Measurements from ENCODE around the gene FRMD4A. TPM values are rescaled to one million over a fixed set of nuclear protein-coding genes. Genes with fewer than 3 reads are reported as not detected.

FRMD4A gene
- total RNA-seq, 3 donors from 2014 or later: 0.46 to 1.4 (median 0.76) TPM

DNA sequence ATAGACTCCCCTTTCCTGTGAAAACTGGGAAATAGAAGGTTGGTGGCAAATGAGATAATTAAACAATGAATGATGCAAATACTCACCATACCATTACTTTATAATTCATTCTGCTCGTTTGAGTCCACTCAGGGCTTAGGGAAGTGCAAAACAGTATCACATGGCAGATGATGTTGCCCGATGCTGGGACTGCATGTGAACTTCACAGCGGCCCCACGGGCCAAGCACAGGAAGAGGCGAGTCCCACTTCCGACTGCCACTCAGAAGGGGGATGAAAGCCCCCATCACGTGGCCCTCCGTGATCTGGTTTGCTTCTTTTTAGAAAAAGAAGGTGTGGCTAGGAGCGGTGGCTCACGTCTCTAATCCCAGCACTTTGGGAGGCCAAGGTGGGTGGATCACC, 672.5 kb downstream of the FRMD4A start:
- no peaks in the 10 kb centered on the region for H3K9me3 Mint-ChIP-seq
- H3K4me1 Mint-ChIP-seq (ENCODE audit: low read depth): peaks cover 5% of the 10 kb centered on the region
- no peak for DNase-seq
- no peak overlapping the region for H3K4me3 Mint-ChIP-seq
- ATAC-seq: no peak
- no peaks in the 10 kb centered on the region for H3K27me3 Mint-ChIP-seq (ENCODE audit: low read depth)
- no peaks in the 10 kb centered on the region for H3K36me3 Mint-ChIP-seq (ENCODE audit: insufficient read depth)

DNA sequence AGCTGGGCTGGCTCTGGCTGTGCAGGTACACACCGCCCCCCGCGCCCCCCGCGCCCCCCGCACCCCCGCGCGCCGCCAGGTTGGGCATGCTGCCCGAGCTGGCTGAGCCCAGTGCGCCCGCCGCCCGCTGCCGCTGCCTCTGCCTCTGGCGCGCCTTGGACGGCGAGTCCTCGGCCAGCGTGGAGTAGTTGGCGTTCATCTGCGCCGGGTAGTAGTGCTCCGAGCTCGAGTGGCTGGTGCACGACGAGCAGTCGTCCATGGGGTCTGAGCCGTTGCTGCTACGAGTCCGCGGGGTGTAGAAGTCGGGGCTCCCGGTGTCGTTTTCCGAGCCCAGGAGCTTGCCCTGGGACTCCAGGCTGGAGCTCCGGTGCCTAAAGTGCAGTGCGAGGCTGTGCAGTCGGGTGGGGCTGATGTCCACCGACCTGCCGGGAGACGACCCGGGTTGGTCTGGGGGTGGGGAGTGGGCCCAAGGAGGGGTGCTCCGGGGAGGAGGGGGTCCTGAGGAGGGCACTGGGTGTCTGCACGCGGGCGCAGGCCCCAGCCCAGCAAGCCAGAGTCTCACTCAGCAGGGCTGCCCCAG, 673.5 kb downstream of the FRMD4A start:
- Mint-ChIP-seq H3K9me3 (no peaks in the 10 kb centered on the region), H3K27me3 (ENCODE audit: low read depth) (no peaks in the 10 kb centered on the region), H3K4me1 (ENCODE audit: low read depth) (peaks cover 5% of the 10 kb centered on the region), H3K4me3 (no peak overlapping the region), H3K36me3 (ENCODE audit: insufficient read depth) (no peaks in the 10 kb centered on the region)
- DNase-seq (no peak), ATAC-seq (no peak)

DNA sequence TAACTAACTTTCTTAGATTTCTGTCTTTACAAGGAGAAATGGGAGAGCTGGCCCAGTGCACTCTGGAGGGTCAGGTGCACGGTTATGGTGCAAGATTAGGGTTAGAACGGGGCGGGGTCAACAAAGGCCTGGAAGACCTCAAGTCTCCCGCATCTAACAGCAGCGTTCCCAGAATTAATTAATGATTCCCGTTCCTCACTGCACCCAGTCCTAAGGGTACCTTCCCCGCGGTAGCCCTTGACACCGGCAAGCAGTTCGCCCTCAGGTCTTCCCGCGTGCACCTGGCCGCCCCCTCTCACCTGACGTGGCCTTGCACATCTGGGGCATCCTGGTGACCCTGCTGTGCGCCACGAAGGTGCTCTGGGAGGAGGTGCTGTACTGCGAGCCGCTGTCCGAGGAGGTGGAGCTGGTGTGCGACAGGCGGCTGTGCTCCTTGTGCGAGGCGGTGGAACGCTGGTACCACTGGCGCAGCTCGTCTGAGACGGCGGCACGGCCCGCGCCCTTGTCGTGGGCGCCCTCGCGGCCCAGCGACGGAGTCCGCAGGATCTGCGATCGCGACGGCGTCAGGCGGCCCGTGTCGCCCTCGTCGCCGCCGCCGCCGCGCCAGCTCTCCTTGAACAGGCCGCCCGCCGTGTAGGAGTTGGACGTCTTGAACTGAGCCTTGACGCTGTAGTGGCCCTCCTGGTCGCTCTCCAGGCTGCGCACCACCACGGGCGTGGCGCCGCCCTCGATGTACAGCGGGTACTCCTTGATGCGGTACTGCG, 674.2 kb downstream of the FRMD4A start:
- H3K27me3 Mint-ChIP-seq (ENCODE audit: low read depth): no peaks in the 10 kb centered on the region
- ATAC-seq: no peak
- no peaks in the 10 kb centered on the region for H3K9me3 Mint-ChIP-seq
- DNase-seq: no peak
- no peak overlapping the region for H3K4me3 Mint-ChIP-seq
- H3K36me3 Mint-ChIP-seq (ENCODE audit: insufficient read depth): peaks cover 3% of the 10 kb centered on the region
- peaks cover 5% of the 10 kb centered on the region for H3K4me1 Mint-ChIP-seq (ENCODE audit: low read depth)

DNA sequence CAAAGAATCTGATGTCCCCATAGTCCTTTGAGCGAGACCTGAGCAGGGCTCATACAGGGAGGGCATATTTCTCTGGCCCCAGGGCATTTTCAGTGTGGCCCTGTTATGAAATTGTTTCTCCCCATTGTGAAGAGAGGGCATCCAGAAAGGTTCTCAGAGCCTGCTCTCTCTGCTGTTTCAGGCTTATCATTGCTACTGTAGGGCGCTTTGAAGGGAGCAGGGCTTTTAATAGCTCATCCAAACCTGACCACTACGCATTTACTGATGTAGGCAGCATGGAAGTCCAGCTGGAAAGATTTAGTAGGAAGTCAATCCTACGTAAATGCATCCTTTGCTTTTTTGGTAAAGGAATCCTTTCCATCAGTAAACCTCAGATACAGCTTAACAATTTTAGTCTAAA, 675.9 kb downstream of the FRMD4A start:
- H3K4me3 Mint-ChIP-seq: no peak overlapping the region
- no peaks in the 10 kb centered on the region for H3K9me3 Mint-ChIP-seq
- DNase-seq (no peak), ATAC-seq (no peak)
- no peaks in the 10 kb centered on the region for H3K27me3 Mint-ChIP-seq (ENCODE audit: low read depth)
- H3K36me3 Mint-ChIP-seq (ENCODE audit: insufficient read depth): peaks cover 7% of the 10 kb centered on the region
- peaks cover under 1% of the 10 kb centered on the region for H3K4me1 Mint-ChIP-seq (ENCODE audit: low read depth)

- DNase-seq (no peak), ATAC-seq (peak in 1 of 2 donors; percentile 9)
- Mint-ChIP-seq H3K9me3 (no peaks in the 10 kb centered on the region), H3K27me3 (ENCODE audit: low read depth) (no peaks in the 10 kb centered on the region), H3K4me3 (no peak overlapping the region), H3K36me3 (ENCODE audit: insufficient read depth) (peaks cover 7% of the 10 kb centered on the region), H3K4me1 (ENCODE audit: low read depth) (no peaks in the 10 kb centered on the region)
Observed at GRCh38 chr10:13654118-13654830, 676.5 kb downstream of the FRMD4A start.

- DNase-seq (no peak), ATAC-seq (no peak)
- no peak overlapping the region for H3K4me3 Mint-ChIP-seq
- peaks cover 9% of the 10 kb centered on the region for H3K36me3 Mint-ChIP-seq (ENCODE audit: insufficient read depth)
- peaks cover 8% of the 10 kb centered on the region for H3K4me1 Mint-ChIP-seq (ENCODE audit: low read depth)
- no peaks in the 10 kb centered on the region for H3K27me3 Mint-ChIP-seq (ENCODE audit: low read depth)
- H3K9me3 Mint-ChIP-seq: no peaks in the 10 kb centered on the region
Observed at GRCh38 chr10:13652860-13653259, 677.9 kb downstream of the FRMD4A start.

DNA sequence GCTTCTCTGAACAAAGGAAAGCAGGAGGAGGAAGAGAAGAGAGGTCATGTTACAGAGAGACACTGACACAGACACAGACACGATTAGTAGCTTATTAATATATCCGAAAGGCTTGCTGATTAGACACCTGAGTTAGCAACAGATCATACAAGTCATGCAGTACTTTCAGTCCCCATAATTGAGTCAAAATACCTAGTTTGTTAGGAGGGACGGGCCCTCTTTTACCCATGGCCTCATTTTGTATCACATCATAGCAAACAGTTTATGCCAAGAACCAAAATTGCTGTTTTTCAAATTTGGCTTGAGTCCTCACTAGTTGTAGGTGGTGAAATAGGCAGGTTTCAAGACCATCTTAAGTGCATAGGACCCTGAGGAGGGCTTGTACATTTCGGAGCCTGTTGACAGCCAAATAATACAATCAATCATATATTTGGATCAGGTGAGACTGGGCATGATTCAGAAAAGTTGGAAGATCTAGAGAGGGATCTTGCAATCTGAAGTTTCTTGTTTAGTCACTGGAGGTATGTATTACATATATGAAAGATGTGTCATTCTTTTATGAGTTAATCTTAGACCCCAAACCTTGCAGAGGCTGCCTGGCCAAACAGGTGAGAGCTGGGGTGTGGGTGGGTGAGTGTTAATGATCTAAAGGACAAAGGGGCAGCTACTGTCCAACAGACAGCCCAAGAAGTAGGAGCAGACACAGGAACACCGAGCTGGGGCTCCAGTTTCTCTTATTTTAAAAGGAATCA, 678.6 kb downstream of the FRMD4A start:
- Mint-ChIP-seq H3K4me1 (ENCODE audit: low read depth) (peaks cover 10% of the 10 kb centered on the region), H3K9me3 (no peaks in the 10 kb centered on the region), H3K27me3 (ENCODE audit: low read depth) (no peaks in the 10 kb centered on the region), H3K36me3 (ENCODE audit: insufficient read depth) (peaks cover 9% of the 10 kb centered on the region), H3K4me3 (no peak overlapping the region)
- DNase-seq (no peak), ATAC-seq (peak; percentile 41 to 46)

DNA sequence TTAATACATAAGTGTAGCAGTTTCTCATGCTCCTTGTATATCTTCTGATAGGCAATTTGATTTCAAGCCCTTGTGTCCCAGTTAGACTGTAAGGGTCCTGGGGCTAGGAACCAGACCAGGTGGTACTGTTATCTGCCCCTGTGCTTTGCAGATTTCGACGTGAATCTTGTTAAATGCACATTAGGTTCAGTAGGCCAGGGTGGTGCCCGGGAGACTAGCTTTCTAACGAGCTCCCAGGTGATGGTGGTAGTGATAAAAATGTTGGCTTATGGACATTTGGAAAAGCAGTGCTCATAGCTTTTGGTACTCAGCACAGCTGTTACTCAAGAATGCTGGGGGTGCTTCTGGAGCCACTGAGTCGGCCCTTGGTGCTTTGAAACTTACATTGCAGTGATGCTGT, 679.8 kb downstream of the FRMD4A start:
- Mint-ChIP-seq H3K9me3 (no peaks in the 10 kb centered on the region), H3K27me3 (ENCODE audit: low read depth) (no peaks in the 10 kb centered on the region), H3K4me1 (ENCODE audit: low read depth) (peaks cover 12% of the 10 kb centered on the region), H3K36me3 (ENCODE audit: insufficient read depth) (peaks cover 9% of the 10 kb centered on the region), H3K4me3 (no peak overlapping the region)
- ATAC-seq: no peak
- DNase-seq: no peak

GRCh38 chr10:13649844-13650520, 680.7 kb downstream of the FRMD4A start:
- peaks cover 17% of the 10 kb centered on the region for H3K36me3 Mint-ChIP-seq (ENCODE audit: insufficient read depth)
- H3K4me3 Mint-ChIP-seq: no peak overlapping the region
- no peaks in the 10 kb centered on the region for H3K9me3 Mint-ChIP-seq
- ATAC-seq (no peak), DNase-seq (no peak)
- H3K4me1 Mint-ChIP-seq (ENCODE audit: low read depth): peaks cover 12% of the 10 kb centered on the region
- H3K27me3 Mint-ChIP-seq (ENCODE audit: low read depth): no peaks in the 10 kb centered on the region

GRCh38 chr10:13648425-13648824, 682.3 kb downstream of the FRMD4A start:
- Mint-ChIP-seq H3K4me3 (no peak overlapping the region), H3K9me3 (no peaks in the 10 kb centered on the region), H3K27me3 (ENCODE audit: low read depth) (no peaks in the 10 kb centered on the region), H3K4me1 (ENCODE audit: low read depth) (peaks cover 12% of the 10 kb centered on the region), H3K36me3 (ENCODE audit: insufficient read depth) (peaks cover 21% of the 10 kb centered on the region)
- ATAC-seq (no peak), DNase-seq (no peak)

GRCh38 chr10:13644866-13645265, 685.9 kb downstream of the FRMD4A start:
- H3K4me3 Mint-ChIP-seq: no peak overlapping the region
- H3K27me3 Mint-ChIP-seq (ENCODE audit: low read depth): no peaks in the 10 kb centered on the region
- peaks cover 46% of the 10 kb centered on the region for H3K36me3 Mint-ChIP-seq (ENCODE audit: insufficient read depth)
- DNase-seq: no peak
- H3K4me1 Mint-ChIP-seq (ENCODE audit: low read depth): peaks cover 12% of the 10 kb centered on the region
- no peak for ATAC-seq
- peaks cover 29% of the 10 kb centered on the region for H3K9me3 Mint-ChIP-seq

DNA sequence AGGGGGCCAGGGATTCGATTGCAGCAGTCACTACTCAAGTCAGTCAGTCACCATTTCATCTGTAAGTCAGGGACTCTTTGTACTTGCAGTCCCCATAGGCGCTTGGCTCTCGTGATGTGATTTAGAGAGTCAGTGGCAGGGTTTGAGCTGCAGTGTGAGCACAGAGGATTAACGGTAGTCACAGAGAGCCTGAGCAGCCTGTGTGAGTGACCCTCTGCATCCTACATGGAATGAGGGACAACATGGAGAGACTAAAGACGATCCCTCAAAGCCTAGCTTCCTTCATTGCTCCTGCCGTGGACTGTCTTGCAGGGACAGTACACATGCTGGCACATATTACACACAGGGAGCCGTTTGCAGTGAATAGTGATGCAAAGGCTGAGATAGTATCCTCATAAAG, 687.7 kb downstream of the FRMD4A start:
- no peak overlapping the region for H3K4me3 Mint-ChIP-seq
- H3K9me3 Mint-ChIP-seq: peaks cover 29% of the 10 kb centered on the region
- ATAC-seq (no peak), DNase-seq (no peak)
- H3K36me3 Mint-ChIP-seq (ENCODE audit: insufficient read depth): peaks cover 56% of the 10 kb centered on the region
- H3K27me3 Mint-ChIP-seq (ENCODE audit: low read depth): no peaks in the 10 kb centered on the region
- H3K4me1 Mint-ChIP-seq (ENCODE audit: low read depth): peaks cover 3% of the 10 kb centered on the region

DNA sequence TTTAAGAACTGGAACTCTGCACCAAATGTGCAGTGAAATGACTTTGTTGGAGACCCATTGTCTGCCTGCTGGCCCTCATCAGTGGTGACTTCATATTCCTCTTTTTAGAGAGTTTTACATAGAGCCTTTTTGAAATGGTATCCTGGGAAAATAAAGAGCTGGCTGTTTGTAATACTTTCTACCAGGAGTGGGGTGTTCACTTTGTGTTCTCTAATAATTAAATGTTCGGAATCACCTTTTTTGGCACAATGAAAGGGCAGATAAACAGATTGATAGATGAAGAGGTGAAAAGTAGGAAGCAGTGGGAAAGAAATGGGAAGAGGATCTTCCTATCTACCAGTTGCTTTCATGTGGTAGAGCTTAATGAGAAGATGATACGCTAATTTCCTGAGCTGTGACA, 688.4 kb downstream of the FRMD4A start:
- Mint-ChIP-seq H3K36me3 (ENCODE audit: insufficient read depth) (peaks cover 63% of the 10 kb centered on the region), H3K27me3 (ENCODE audit: low read depth) (no peaks in the 10 kb centered on the region), H3K4me1 (ENCODE audit: low read depth) (peaks cover 2% of the 10 kb centered on the region), H3K9me3 (peaks cover 29% of the 10 kb centered on the region), H3K4me3 (no peak overlapping the region)
- DNase-seq (no peak), ATAC-seq (no peak)

DNA sequence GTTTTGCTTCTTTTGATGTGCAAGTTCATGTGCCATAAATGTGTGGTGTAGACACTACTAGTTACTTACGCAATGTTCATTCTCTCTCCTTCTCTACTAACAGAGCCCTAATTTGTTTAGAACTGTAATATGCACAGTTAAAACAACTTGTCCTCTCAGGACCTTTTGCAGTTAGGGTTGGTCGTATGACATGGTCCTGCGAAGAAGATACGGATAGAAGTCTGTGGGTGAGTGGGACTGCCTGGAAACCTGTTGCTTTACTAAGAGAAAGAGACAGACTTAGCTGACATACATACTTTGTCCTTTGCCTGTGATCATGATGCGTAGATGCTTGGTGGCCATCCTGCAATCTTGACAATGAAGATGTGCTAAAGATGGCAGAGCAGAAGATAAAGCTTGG, 692.8 kb downstream of the FRMD4A start:
- Mint-ChIP-seq H3K36me3 (ENCODE audit: insufficient read depth) (peaks cover 77% of the 10 kb centered on the region), H3K27me3 (ENCODE audit: low read depth) (no peaks in the 10 kb centered on the region), H3K4me1 (ENCODE audit: low read depth) (no peaks in the 10 kb centered on the region), H3K4me3 (no peak overlapping the region), H3K9me3 (peaks cover 28% of the 10 kb centered on the region)
- ATAC-seq: no peak
- DNase-seq: no peak
